GM18867 (cell line): ENCODE results near the gene ACP7.
A peak's percentile ranks its signal among the peaks of the same experiment; 100 is the strongest.
"Not testable (repeated sequence)": the region's sequence is repeated elsewhere in the genome, so short reads cannot be mapped to it uniquely, and the experiment has no call there.

Source experiments
- ATAC-seq: cut with Tn5 transposase; IDR thresholded peaks from one replicate; pipeline ENCODE4 v1.9.1; 2021; ENCODE audit warnings: mild to moderate bottlenecking, moderate library complexity; ENCODE audit not compliant: unreplicated experiment

The ACP7 gene

DNA sequence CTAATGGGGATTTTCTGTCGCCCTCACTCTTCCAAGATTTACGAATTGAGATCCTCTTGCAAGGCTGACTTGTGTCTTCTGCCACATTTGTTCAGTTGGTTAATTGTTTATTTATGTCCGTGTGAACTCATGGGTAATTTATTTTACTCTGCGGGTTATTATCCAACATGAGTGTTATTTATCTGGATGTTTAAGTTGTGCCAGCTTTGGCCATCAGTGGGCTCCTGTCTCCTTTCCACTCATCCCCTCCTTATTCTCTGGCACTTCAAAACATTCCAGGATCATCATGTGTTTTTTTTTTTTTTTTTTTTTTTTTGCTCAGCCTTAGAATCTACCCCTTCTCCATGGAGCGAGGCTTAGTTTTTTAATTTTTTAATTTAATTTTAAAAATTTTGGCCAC lies 19.0 kb downstream of the ACP7 start:
- ATAC-seq = no peak

DNA sequence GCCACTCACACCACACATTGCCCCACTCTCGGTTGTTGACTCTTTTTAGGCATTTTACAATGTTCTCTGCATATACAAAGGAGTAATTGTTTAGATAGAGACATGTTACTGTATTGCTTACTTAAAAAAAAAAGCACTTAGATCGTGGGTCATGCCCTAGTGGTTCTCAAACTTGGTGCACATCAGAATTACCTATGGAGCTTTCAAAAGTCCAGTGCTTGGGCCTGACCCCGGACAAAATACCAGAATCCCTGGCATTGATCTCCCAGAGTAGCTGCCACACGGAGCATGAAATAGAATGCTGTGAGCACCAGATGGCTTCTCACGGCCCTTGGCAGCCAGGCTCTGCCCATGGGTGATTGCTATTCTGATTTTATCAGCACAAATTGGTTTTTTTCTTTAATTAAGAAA lies 20.0 kb downstream of the ACP7 start:
- ATAC-seq = no peak

GRCh38 chr19:39106194-39106593 lies 22.0 kb downstream of the ACP7 start:
- no peak for ATAC-seq

DNA sequence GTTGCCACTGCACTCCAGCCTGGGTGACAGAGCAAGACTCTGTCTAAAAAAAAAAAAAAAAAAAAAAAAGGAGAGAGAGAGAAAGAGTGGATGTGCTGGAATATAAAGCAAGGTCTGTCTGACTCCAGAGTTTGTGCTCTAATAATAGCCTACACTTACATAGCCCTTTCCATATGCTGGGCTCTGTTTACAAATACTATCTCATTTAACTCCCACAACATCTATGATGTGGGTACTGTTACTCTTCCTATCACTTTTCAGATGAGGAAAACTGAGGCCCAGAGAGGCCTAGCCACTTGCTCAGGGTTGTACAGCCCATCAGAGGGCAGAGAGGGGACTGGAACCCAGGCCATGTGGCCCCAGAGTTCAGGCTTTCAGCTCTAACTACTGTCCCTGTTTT lies 25.5 kb downstream of the ACP7 start:
- no peak for ATAC-seq

DNA sequence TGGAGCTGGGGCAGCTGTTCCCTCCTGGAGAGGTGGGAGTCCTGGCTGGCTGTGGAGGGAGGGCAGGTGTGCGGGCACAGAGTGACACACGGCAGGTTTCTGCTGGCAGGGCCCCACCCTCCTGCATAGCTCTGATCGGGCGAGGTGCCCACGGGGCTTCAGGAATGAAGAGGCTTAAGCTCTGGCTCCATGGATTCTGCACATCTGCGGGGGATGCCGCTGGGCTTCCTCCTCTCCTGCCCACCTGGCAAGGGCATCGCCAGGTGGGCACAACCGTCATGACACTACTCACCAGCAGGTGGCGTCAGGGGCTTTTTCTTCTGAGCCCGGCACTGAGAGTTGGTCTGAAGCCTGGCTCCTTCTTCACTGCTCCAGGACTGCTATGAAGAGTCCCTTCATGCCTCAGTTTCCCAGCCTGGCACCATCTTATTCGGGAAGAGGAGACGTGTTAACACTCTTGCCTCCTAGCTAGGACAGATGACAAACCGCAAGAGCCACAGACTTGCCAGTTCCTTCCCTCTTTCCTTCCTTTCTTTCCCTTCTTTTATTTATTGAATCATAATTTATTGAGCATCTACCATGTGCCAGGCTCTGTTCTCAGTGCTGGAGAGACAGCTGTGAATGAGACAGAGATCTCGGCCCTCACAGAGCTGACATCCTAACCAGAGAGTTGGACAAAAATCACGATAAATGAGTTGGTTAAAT lies 26.2 kb downstream of the ACP7 start:
- ATAC-seq = no peak

- ATAC-seq = no peak
These were observed 27.5 kb downstream of the ACP7 start for GRCh38 chr19:39111593-39112199.

- ATAC-seq = no peak
These were observed 28.2 kb downstream of the ACP7 start for GRCh38 chr19:39112338-39112890.

- no peak for ATAC-seq
These were observed 29.0 kb downstream of the ACP7 start for GRCh38 chr19:39113199-39113598.

DNA sequence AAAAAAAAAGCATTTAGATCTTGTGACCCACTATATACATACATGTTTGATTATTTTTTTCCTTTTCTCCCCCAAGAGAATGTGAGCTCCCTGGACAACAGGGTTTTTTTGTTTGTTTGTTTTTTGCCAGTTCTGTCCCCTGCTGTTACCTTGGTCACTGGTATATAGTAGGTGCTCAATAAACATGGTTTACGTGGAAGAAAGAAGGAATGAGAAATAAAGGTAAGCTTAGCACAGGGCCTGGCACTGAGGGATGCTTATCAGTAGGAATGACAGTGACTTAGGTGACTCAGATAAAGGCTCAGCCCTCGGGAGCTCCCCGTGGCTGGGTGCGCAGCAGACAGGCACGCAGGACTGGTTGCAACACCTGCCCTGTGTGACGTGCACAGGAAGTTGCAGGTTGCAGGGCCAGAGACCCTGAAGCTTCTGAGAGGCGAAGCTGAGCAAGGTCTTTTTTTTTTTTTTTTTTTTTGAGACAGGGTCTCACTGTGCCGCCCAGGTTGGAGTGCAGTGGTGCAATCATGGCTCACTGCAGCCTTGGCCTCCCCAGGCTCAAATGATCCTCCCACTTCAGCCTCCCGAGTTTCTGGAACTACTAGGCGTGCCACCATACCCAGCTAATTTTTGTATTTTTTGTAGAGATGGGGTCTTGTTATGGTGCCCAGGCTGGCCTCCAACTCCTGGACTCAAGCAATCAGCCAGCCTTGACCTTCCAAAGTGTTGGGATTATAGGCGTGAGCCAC lies 31.1 kb downstream of the ACP7 start:
- no peak for ATAC-seq

GRCh38 chr19:39117023-39117422 lies 32.9 kb downstream of the ACP7 start:
- not testable (repeated sequence) for ATAC-seq

- ATAC-seq = no peak
These were observed 35.7 kb downstream of the ACP7 start for GRCh38 chr19:39119830-39120229.

- ATAC-seq = no peak
These were observed 39.0 kb downstream of the ACP7 start for GRCh38 chr19:39122934-39123731.

GRCh38 chr19:39124136-39124764 lies 40.1 kb downstream of the ACP7 start:
- ATAC-seq = no peak

- ATAC-seq = no peak
These were observed 41.0 kb downstream of the ACP7 start for GRCh38 chr19:39125199-39125553.

- peak; percentile 96 for ATAC-seq
These were observed 41.6 kb downstream of the ACP7 start, which contains the start of gene PAK4 for GRCh38 chr19:39125554-39126311. Gene PAK4, plus strand, starts transcription at chr19:39125786. Its CDS starts 43,768 bp downstream, at chr19:39169554.

DNA sequence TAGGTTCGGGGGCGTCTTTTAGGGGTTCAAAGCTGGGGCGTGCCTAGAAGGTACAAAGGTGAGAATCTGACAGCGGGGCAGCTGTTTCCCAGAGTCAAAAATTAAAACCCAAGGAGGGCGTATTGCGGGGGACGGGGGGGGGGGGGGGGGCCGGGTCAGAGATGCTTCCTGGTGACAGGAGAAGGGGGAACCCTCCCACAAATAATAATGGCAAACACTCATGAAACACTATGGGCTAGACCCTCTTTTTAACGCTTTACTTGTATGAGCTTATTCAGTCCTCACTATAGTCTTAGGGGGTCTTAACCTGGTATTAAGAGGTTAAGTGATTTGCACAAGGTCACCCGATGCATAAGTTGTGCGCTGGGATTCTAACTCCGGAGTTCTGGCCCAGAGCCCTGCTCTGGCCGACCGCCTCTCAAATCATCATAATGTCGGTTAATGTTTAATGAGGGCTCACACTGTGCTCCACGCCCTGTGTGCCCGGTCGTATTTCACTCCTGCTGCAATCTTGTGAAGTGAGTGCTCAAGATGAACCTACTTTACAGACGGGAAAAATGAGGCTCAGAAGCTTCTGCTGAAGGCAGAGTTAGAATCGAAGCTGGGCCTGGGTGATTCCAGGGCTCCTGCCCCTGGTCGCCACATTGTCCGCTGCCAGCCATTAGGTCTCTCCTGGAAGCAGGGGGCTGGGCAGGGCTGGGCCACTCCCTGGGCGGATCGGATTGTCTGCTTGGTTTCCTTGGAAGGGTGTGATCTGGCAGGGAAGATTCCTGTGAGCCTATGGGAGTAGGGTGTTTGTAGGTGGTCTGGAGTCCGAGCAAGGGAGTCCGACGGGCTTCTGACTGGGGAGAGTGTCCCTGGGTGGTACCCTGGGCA lies 42.4 kb downstream of the ACP7 start:
- no peak for ATAC-seq

- no peak for ATAC-seq
These were observed 43.8 kb downstream of the ACP7 start for GRCh38 chr19:39127812-39128515.

DNA sequence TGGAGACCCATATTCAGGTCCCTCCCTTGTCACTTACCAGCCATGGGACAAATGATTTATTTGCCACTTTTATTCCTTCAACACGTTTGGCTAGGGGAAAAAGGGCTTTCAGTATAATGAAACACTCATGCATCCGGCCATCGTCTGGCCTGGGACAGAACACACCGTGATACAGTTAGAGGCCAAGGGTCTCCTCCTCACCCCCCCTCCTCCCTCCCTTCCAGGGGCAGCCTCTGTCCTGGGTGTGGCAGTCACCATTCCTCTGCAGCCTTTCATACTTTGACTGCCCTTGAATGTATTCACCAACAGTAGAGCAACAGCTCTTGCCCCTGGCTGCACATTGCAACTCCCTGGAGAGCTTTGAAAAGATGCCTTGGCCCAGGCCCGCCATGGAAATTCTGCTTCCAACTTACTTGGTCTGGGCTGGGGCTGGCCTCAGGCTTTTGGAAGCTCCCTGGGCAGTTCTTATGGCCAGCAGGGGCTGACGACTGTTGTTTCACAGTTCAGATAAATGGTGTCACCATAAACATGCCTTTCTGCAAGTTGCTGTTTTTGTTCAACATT lies 44.4 kb downstream of the ACP7 start:
- ATAC-seq = no peak
